Fibroblast of skin of left quadriceps (primary cell): ENCODE measurements around the gene ZDHHC14.

Source experiments
- DNase-seq, 2 experiments: peaks; one replicate each; pipeline ENCODE4 v3.0.0-alpha.2; 2013; ENCODE audit warnings: low read depth in 2 of 2

Gene ZDHHC14

GRCh38 chr6:157516319-157517026 lies 135.5 kb downstream of the ZDHHC14 start:
- no peak for DNase-seq

GRCh38 chr6:157517601-157518359 lies 136.8 kb downstream of the ZDHHC14 start:
- DNase-seq: no peak

- DNase-seq: peak; percentile 35 to 39
Measured at GRCh38 chr6:157518397-157519250, 137.6 kb downstream of the ZDHHC14 start.

- DNase-seq: no peak
Measured at GRCh38 chr6:157519255-157520116, 138.5 kb downstream of the ZDHHC14 start.

- DNase-seq: no peak
Measured at GRCh38 chr6:157520117-157520406, 139.1 kb downstream of the ZDHHC14 start.

GRCh38 chr6:157520596-157521361 lies 139.8 kb downstream of the ZDHHC14 start:
- no peak for DNase-seq

GRCh38 chr6:157521362-157522335 lies 140.7 kb downstream of the ZDHHC14 start:
- DNase-seq: no peak

- DNase-seq: no peak
Measured at GRCh38 chr6:157522472-157522871, 141.5 kb downstream of the ZDHHC14 start.

GRCh38 chr6:157524735-157525134 lies 143.7 kb downstream of the ZDHHC14 start:
- DNase-seq: no peak

- DNase-seq: no peak
Measured at GRCh38 chr6:157525292-157525889, 144.4 kb downstream of the ZDHHC14 start.

- DNase-seq: no peak
Measured at GRCh38 chr6:157525918-157526425, 145.0 kb downstream of the ZDHHC14 start.

- DNase-seq: no peak
Measured at GRCh38 chr6:157527471-157527907, 146.5 kb downstream of the ZDHHC14 start.

GRCh38 chr6:157528931-157529653 lies 148.1 kb downstream of the ZDHHC14 start:
- peak; percentile 28 to 32 for DNase-seq

GRCh38 chr6:157529654-157530039 lies 148.7 kb downstream of the ZDHHC14 start:
- DNase-seq: no peak

GRCh38 chr6:157530126-157530525 lies 149.1 kb downstream of the ZDHHC14 start:
- DNase-seq: no peak

GRCh38 chr6:157530724-157531168 lies 149.8 kb downstream of the ZDHHC14 start:
- DNase-seq: no peak

- no peak for DNase-seq
Measured at GRCh38 chr6:157531169-157531985, 150.4 kb downstream of the ZDHHC14 start.
